MM.1S (cell line): ENCODE data around the gene TDO2.

Experiments used
- DNase-seq: peaks from one replicate; pipeline ENCODE4 v3.0.0-alpha.2; 2015
- H2AFZ ChIP-seq: fragments of 300-600 bp; sonication (generic); 2 replicates; pipeline ENCODE4 v1.6.0; 2016; ENCODE audit warnings: antibody characterized with exemption, low read length
- H3F3A ChIP-seq: fragments of 300-600 bp; sonication (generic); 2 replicates; pipeline ENCODE4 v1.6.1; 2016; ENCODE audit warnings: mild to moderate bottlenecking, antibody characterized with exemption, low read length, moderate library complexity, mixed read lengths; ENCODE audit not compliant: insufficient read depth
- H3K27ac ChIP-seq: fragments of 300-600 bp; sonication (generic); 2 replicates; pipeline ENCODE4 v1.5.1; 2016; ENCODE audit warnings: mild to moderate bottlenecking, low read length
- H3K27me3 ChIP-seq: fragments of 300-600 bp; sonication (generic); replicated peaks from 2 replicates; pipeline ENCODE4 v1.6.0; 2016; ENCODE audit warnings: low read length; ENCODE audit not compliant: insufficient read depth
- H3K36me3 ChIP-seq: fragments of 300-600 bp; sonication (generic); replicated peaks from 2 replicates; pipeline ENCODE4 v1.6.1; 2016; ENCODE audit warnings: mild to moderate bottlenecking, low read length, mixed read lengths; ENCODE audit not compliant: insufficient read depth
- H3K4me1 ChIP-seq: fragments of 300-600 bp; sonication (generic); 2 replicates; pipeline ENCODE4 v1.6.1; 2016; ENCODE audit warnings: low read length, mixed read lengths
- H3K4me2 ChIP-seq: fragments of 300-600 bp; sonication (generic); 2 replicates; pipeline ENCODE4 v1.6.0; 2016; ENCODE audit warnings: low read depth, low read length
- H3K4me3 ChIP-seq: fragments of 300-600 bp; sonication (generic); 2 replicates; pipeline ENCODE4 v1.5.1; 2016; ENCODE audit warnings: low read length, mixed read lengths
- H3K79me2 ChIP-seq: fragments of 300-600 bp; sonication (generic); 2 replicates; pipeline ENCODE4 v1.6.1; 2016; ENCODE audit warnings: mixed run types, low read length, mixed read lengths
- H3K9ac ChIP-seq: fragments of 300-600 bp; sonication (generic); 2 replicates; pipeline ENCODE4 v1.6.1; 2016; ENCODE audit warnings: low read length, mixed read lengths
- H3K9me2 ChIP-seq: fragments of 300-600 bp; sonication (generic); replicated peaks from 2 replicates; pipeline ENCODE4 v1.6.1; 2016; ENCODE audit warnings: mild to moderate bottlenecking, low read length, mixed read lengths; ENCODE audit not compliant: insufficient read depth
- H3K9me3 ChIP-seq: fragments of 300-600 bp; sonication (generic); replicated peaks from 2 replicates; pipeline ENCODE4 v1.6.1; 2016; ENCODE audit warnings: mild to moderate bottlenecking, low read length, mixed read lengths; ENCODE audit not compliant: insufficient read depth
- H4K20me1 ChIP-seq: fragments of 300-600 bp; sonication (generic); 2 replicates; pipeline ENCODE4 v1.6.1; 2016; ENCODE audit warnings: mild to moderate bottlenecking, low read length, moderate library complexity, mixed read lengths; ENCODE audit not compliant: insufficient read depth
- CTCF ChIP-seq: fragments of 300-600 bp; sonication (generic); IDR thresholded peaks from 2 replicates; pipeline ENCODE4 v1.5.1; 2016; ENCODE audit warnings: antibody characterized with exemption, low read length, mixed read lengths
- EZH2 ChIP-seq: fragments of 300-600 bp; sonication (generic); optimal IDR thresholded peaks from 2 replicates; pipeline ENCODE3; 2017; ENCODE audit warnings: low read depth, mild to moderate bottlenecking, antibody characterized with exemption, low read length, mixed read lengths
- EZH2phosphoT487 ChIP-seq: fragments of 300-600 bp; sonication (generic); IDR thresholded peaks from 2 replicates; pipeline ENCODE4 v1.6.1; 2018; ENCODE audit warnings: antibody characterized with exemption, low read length

TDO2 gene

GRCh38 chr4:155935389-155935986 is 32.0 kb downstream of the TDO2 start:
- Histone ChIP-seq H2AFZ (no peak overlapping the region), H3K4me2 (no peak overlapping the region)
- TF ChIP-seq CTCF (no peak), EZH2phosphoT487 (no peak), EZH2 (no peak)

GRCh38 chr4:155941085-155941790 is 37.7 kb downstream of the TDO2 start:
- Histone ChIP-seq H3K4me2 (no peak overlapping the region), H3K9me2 (no peaks in the 10 kb centered on the region), H4K20me1 (no peaks in the 10 kb centered on the region), H3K9ac (no peak overlapping the region), H3K4me1 (no peaks in the 10 kb centered on the region), H3K4me3 (no peak overlapping the region), H3F3A (no peaks in the 10 kb centered on the region), H3K9me3 (no peaks in the 10 kb centered on the region), H3K36me3 (no peaks in the 10 kb centered on the region), H3K27me3 (no peaks in the 10 kb centered on the region), H2AFZ (no peak overlapping the region), H3K79me2 (no peaks in the 10 kb centered on the region), H3K27ac (no peak overlapping the region)
- DNase-seq, result no peak
- TF ChIP-seq CTCF (no peak), EZH2phosphoT487 (no peak)

More at GRCh38 chr4:155935389-155935986, 32.0 kb downstream of the TDO2 start:
- Histone ChIP-seq H3K4me1 (no peaks in the 10 kb centered on the region), H3K9ac (no peak overlapping the region), H3K27ac (no peak overlapping the region), H3K9me3 (no peaks in the 10 kb centered on the region), H4K20me1 (no peaks in the 10 kb centered on the region), H3K79me2 (no peaks in the 10 kb centered on the region), H3K4me3 (no peak overlapping the region), H3K9me2 (no peaks in the 10 kb centered on the region), H3K27me3 (no peaks in the 10 kb centered on the region), H3F3A (no peaks in the 10 kb centered on the region), H3K36me3 (no peaks in the 10 kb centered on the region)
- no peak for DNase-seq

DNA sequence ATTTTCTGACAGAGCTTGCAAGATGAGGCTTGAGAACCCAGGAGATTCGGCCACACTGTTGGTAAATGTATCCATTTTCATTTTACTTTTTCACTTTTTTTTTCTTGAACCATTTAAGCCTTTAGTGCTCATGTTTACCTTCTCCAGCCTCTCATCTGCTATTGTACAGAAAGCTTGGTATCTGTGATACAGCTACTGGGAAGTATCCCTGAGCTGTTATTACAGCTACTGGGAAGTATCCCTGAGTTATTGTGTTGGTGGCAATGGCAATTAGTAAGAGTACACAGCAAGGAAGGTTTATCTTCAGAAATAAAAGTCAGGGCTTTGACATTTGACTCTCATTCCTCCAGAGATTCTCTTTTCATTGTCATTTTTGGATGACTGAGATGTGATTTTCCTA is 38.3 kb downstream of the TDO2 start:
- H4K20me1 ChIP-seq, result no peaks in the 10 kb centered on the region
- no peaks in the 10 kb centered on the region for H3K9me2 ChIP-seq
- no peaks in the 10 kb centered on the region for H3K9me3 ChIP-seq
- H3K4me3 ChIP-seq, result no peak overlapping the region
- no peaks in the 10 kb centered on the region for H3K4me1 ChIP-seq
- TF ChIP-seq CTCF (no peak), EZH2 (no peak), EZH2phosphoT487 (no peak)
- DNase-seq, result no peak
- H3K36me3 ChIP-seq, result no peaks in the 10 kb centered on the region
- no peaks in the 10 kb centered on the region for H3K27me3 ChIP-seq
- H3K4me2 ChIP-seq, result no peak overlapping the region
- H3K27ac ChIP-seq, result no peak overlapping the region
- H2AFZ ChIP-seq, result no peak overlapping the region
- no peaks in the 10 kb centered on the region for H3F3A ChIP-seq
- no peaks in the 10 kb centered on the region for H3K79me2 ChIP-seq
- no peak overlapping the region for H3K9ac ChIP-seq
